HCT116 (cell line): ENCODE results near the gene IPO13. TPM values are rescaled to one million over a fixed set of nuclear protein-coding genes. Genes with fewer than 3 reads are reported as not detected.

ENCODE experiments used
- ATAC-seq: fragments of 200-7000 bp; cut with Tn5 transposase; 2 replicates; pipeline ENCODE4 v1.9.1; 2020; ENCODE audit warnings: mild to moderate bottlenecking, moderate library complexity
- BruUV-seq: library from RNA; stranded (reverse); fragments of 400-500 nt; replicated peaks from 2 replicates; lab custom pipeline; 2021; lab: Mats Ljungman, UMichigan
- CTCF ChIA-PET: fragments of 300-600 bp; sonication (Branson Sonifier 250); formaldehyde crosslinking; loops from one replicate; lab custom pipeline; 2021; ENCODE audit warnings: antibody characterized with exemption; lab: Charles Lee
- POLR2A ChIA-PET: fragments of 300-600, 350-600 bp; sonication (Branson Sonifier 250); formaldehyde crosslinking; loops from one replicate; lab custom pipeline; 2021; ENCODE audit warnings: antibody characterized with exemption; lab: Charles Lee
- RAD21 ChIA-PET, 2 experiments: fragments of 300-600 bp; sonication (Branson Sonifier 250); formaldehyde crosslinking; loops; one replicate each; lab custom pipeline; 2023; ENCODE audit warnings: low total read pairs in 2 of 2; ENCODE audit not compliant: uncharacterized antibody in 2 of 2, unreplicated experiment in 2 of 2, low non-redundant PET in 1 of 2; lab: Charles Lee
- DNase-seq: peaks from one replicate; pipeline ENCODE4 v3.0.0-alpha.2; 2010; ENCODE audit warnings: low read depth, low spot score
- H2AFZ ChIP-seq: fragments of 200-600 bp; shearing (Covaris generic), sonication (generic); 2 replicates; pipeline ENCODE4 v1.6.1; 2017; ENCODE audit warnings: low read depth, mixed run types, mixed read lengths, antibody characterized with exemption, low read length; ENCODE audit not compliant: poor library complexity, severe bottlenecking
- H3K27ac ChIP-seq: 2 replicates; pipeline ENCODE4 v1.5.1; 2012; ENCODE audit warnings: low read depth, low read length
- H3K27me3 ChIP-seq: fragments of 200-600 bp; sonication (generic); 2 replicates; pipeline ENCODE4 v1.6.1; 2016; ENCODE audit warnings: mixed run types, low read length, mixed read lengths; ENCODE audit not compliant: insufficient read depth
- H3K36me3 ChIP-seq, 2 experiments: fragments of 200-500 bp in 1 of 2; fragments of 200-600 bp in 1 of 2; sonication (Bioruptor generic) in 1 of 2; sonication (generic) in 1 of 2; 2 replicates each; pipeline versions ENCODE4 v1.5.1 to v1.6.1; 2014 to 2016; ENCODE audit warnings: low read length in 2 of 2, inconsistent platforms in 1 of 2, mixed read lengths in 1 of 2, mixed run types in 1 of 2; ENCODE audit not compliant: insufficient read depth in 2 of 2, control insufficient read depth in 1 of 2
- H3K4me1 ChIP-seq, 2 experiments: fragments of 200-600 bp in 1 of 2; sonication (generic) in 1 of 2; 2 replicates each; pipeline versions ENCODE4 v1.5.1 to v1.6.1; 2012 to 2017; ENCODE audit warnings: low read length in 2 of 2, inconsistent platforms in 1 of 2, mild to moderate bottlenecking in 1 of 2, mixed read lengths in 1 of 2, mixed run types in 1 of 2, moderate library complexity in 1 of 2; ENCODE audit not compliant: insufficient read depth in 2 of 2, control insufficient read depth in 1 of 2
- H3K4me2 ChIP-seq: fragments of 200-600 bp; sonication (generic); 2 replicates; pipeline ENCODE4 v1.6.1; 2017; ENCODE audit warnings: mixed run types, low read length, mixed read lengths
- H3K4me3 ChIP-seq, 2 experiments: fragments of 200-600 bp in 1 of 2; sonication (generic) in 1 of 2; replicated peaks in 1 of 2; 2 replicates each; pipeline ENCODE4 v1.5.1; 2011 to 2016; ENCODE audit warnings: low read length in 2 of 2, control low read depth in 1 of 2, low read depth in 1 of 2, mild to moderate bottlenecking in 1 of 2, mixed read lengths in 1 of 2, mixed run types in 1 of 2
- H3K79me2 ChIP-seq: fragments of 200-600 bp; sonication (generic); 2 replicates; pipeline ENCODE4 v1.6.1; 2017; ENCODE audit warnings: mild to moderate bottlenecking, mixed run types, low read length, moderate library complexity, mixed read lengths; ENCODE audit not compliant: insufficient read depth
- H3K9ac ChIP-seq: fragments of 200-600 bp; sonication (generic); 2 replicates; pipeline ENCODE4 v1.6.1; 2016; ENCODE audit warnings: low read length, mixed read lengths
- H3K9me2 ChIP-seq: fragments of 200-600 bp; sonication (generic), shearing (Covaris generic); 2 replicates; pipeline ENCODE4 v1.6.1; 2017; ENCODE audit warnings: mixed run types, mild to moderate bottlenecking, moderate library complexity; ENCODE audit not compliant: insufficient read depth
- H3K9me3 ChIP-seq, 2 experiments: fragments of 200-500 bp in 1 of 2; fragments of 200-600 bp in 1 of 2; sonication (Bioruptor generic) in 1 of 2; sonication (generic) in 1 of 2; 2 replicates each; pipeline ENCODE4 v1.6.1; 2014 to 2017; ENCODE audit warnings: low read length in 2 of 2, mixed read lengths in 2 of 2, inconsistent platforms in 1 of 2, low read depth in 1 of 2, mild to moderate bottlenecking in 1 of 2, mixed run types in 1 of 2, moderate library complexity in 1 of 2; ENCODE audit not compliant: control insufficient read depth in 1 of 2, insufficient read depth in 1 of 2
- H4K20me1 ChIP-seq: fragments of 200-600 bp; sonication (generic), shearing (Covaris generic); 2 replicates; pipeline ENCODE4 v1.6.1; 2017; ENCODE audit warnings: mixed run types, mild to moderate bottlenecking, moderate library complexity; ENCODE audit not compliant: insufficient read depth
- ATF3 ChIP-seq: IDR thresholded peaks from 2 replicates; pipeline ENCODE4 v1.6.1; 2012
- CBX3 ChIP-seq: IDR thresholded peaks from 2 replicates; pipeline ENCODE4 v1.6.1; 2012; ENCODE audit warnings: low read depth
- CEBPB ChIP-seq: IDR thresholded peaks from 2 replicates; pipeline ENCODE4 v1.6.1; 2012; ENCODE audit warnings: low read depth
- EGR1 ChIP-seq: IDR thresholded peaks from 2 replicates; pipeline ENCODE4 v1.6.1; 2012; ENCODE audit warnings: low read depth
- ELF1 ChIP-seq: IDR thresholded peaks from 2 replicates; pipeline ENCODE4 v1.6.1; 2012; ENCODE audit warnings: low read depth, borderline replicate concordance
- EZH2 ChIP-seq: fragments of 200-600 bp; sonication (generic); IDR thresholded peaks from 2 replicates; pipeline ENCODE4 v1.6.1; 2017; ENCODE audit warnings: antibody characterized with exemption, mixed run types
- EZH2phosphoT487 ChIP-seq: fragments of 200-600 bp; IDR thresholded peaks from 2 replicates; pipeline ENCODE4 v1.6.1; 2018; ENCODE audit warnings: antibody characterized with exemption, borderline replicate concordance
- FOSL1 ChIP-seq: IDR thresholded peaks from 2 replicates; pipeline ENCODE4 v1.6.1; 2012; ENCODE audit warnings: low read depth
- JUND ChIP-seq: IDR thresholded peaks from 2 replicates; pipeline ENCODE4 v1.6.1; 2012
- POLR2A ChIP-seq: IDR thresholded peaks from 2 replicates; pipeline ENCODE4 v1.7.0; 2011; ENCODE audit warnings: borderline replicate concordance; ENCODE audit not compliant: insufficient read depth, insufficient read length; ENCODE audit errors: extremely low read depth
- RAD21 ChIP-seq: IDR thresholded peaks from 2 replicates; pipeline ENCODE4 v1.6.1; 2012; ENCODE audit warnings: low read depth, mild to moderate bottlenecking
- REST ChIP-seq: IDR thresholded peaks from 2 replicates; pipeline ENCODE4 v1.6.1; 2012; ENCODE audit warnings: low read depth
- SP1 ChIP-seq: IDR thresholded peaks from 2 replicates; pipeline ENCODE4 v1.6.1; 2012; ENCODE audit warnings: low read depth
- SRF ChIP-seq: IDR thresholded peaks from 2 replicates; pipeline ENCODE4 v1.6.1; 2012; ENCODE audit warnings: low read depth
- YY1 ChIP-seq: IDR thresholded peaks from 2 replicates; pipeline ENCODE4 v1.6.1; 2011; ENCODE audit warnings: low read length, low read depth, moderate library complexity, mild to moderate bottlenecking; ENCODE audit not compliant: insufficient replicate concordance; ENCODE audit errors: extremely low read depth
- ZBTB33 ChIP-seq: IDR thresholded peaks from 2 replicates; pipeline ENCODE4 v1.6.1; 2011; ENCODE audit warnings: mild to moderate bottlenecking, low read length, moderate library complexity; ENCODE audit not compliant: insufficient replicate concordance; ENCODE audit errors: extremely low read depth
- ZFX ChIP-seq: fragments of 450-650 bp; IDR thresholded peaks from 2 replicates; pipeline ENCODE4 v1.6.1; 2017
- ZNF274 ChIP-seq: fragments of 200-500 bp; sonication (Bioruptor generic); IDR thresholded peaks from 2 replicates; pipeline ENCODE4 v1.6.1; 2014; ENCODE audit warnings: mild to moderate bottlenecking, low read depth, low read length, inconsistent platforms
- intact Hi-C: fragments of 100-400 bp; cut with micrococcal nuclease; formaldehyde crosslinking; loops from 2 replicates; pipeline ENCODE4 v1.10.0; 2022
- total RNA-seq: library from RNA; stranded (reverse); gene quantifications from one replicate; pipeline ENCODE4 v1.2.1, GENCODE V29; 2021; ENCODE audit not compliant: unreplicated experiment

Gene IPO13
- total RNA-seq, 1 experiment from 2014 or later, result 18.7 TPM

GRCh38 chr1:43980255-43981134 is 33.7 kb downstream of the IPO13 start:
- Histone ChIP-seq H3K27me3 (no peaks in the 10 kb centered on the region), H3K4me3 (peak overlapping the region; percentile 62 to 81), H3K36me3 (peaks cover 9 to 50% of the 10 kb centered on the region in 2 experiments; a peak in 3 of 4 replicates), H2AFZ (no peak overlapping the region), H3K9me2 (no peaks in the 10 kb centered on the region), H3K9ac (peak overlapping the region; percentile 85), H3K4me1 (peaks cover 14 to 43% of the 10 kb centered on the region in 2 experiments; a peak in 3 of 4 replicates), H3K9me3 (no peaks in the 10 kb centered on the region), H3K27ac (peak overlapping the region; percentile 81), H3K79me2 (peaks cover 74% of the 10 kb centered on the region), H3K4me2 (peak overlapping the region; percentile 87), H4K20me1 (no peaks in the 10 kb centered on the region)
- ATAC-seq (0 out of 2 replicates have a peak, but pooled peaks have one; percentile 0), DNase-seq (no peak)
- no TSS peak for BruUV-seq
- POLR2A ChIA-PET, result no interaction called here
- TF ChIP-seq ZFX (no peak), POLR2A (no peak), CEBPB (no peak), EZH2phosphoT487 (no peak), YY1 (no peak), EGR1 (no peak), ZBTB33 (no peak), ELF1 (no peak), EZH2 (no peak), SRF (no peak), REST (no peak), CBX3 (no peak), FOSL1 (no peak), SP1 (no peak), JUND (no peak), ATF3 (no peak), RAD21 (no peak), ZNF274 (no peak)
- CTCF ChIA-PET, result interaction anchor here (1.6 kb wide), 1 partner anchor 217 kb away, joined by 3 read pairs; no protein-coding TSS in a partner anchor
- intact Hi-C loops, result no loop called here
- RAD21 ChIA-PET, result no interaction called here
